Activated CD4-positive, alpha-beta memory T cell treated with anti-CD3 and anti-CD28 coated beads, Interleukin-2, amount 10 ng/mL, durations not matched to agents 7 days and 5 days (primary cell): ENCODE data around the gene RBPJ. TPM values are rescaled to one million over a fixed set of nuclear protein-coding genes. Genes with fewer than 3 reads are reported as not detected.

Source experiments
- CTCF ChIA-PET: fragments of 350-600 bp; sonication (Branson Sonifier 250); formaldehyde crosslinking; loops from one replicate; lab custom pipeline; 2021; ENCODE audit warnings: antibody characterized with exemption, inconsistent platforms; lab: Charles Lee
- POLR2A ChIA-PET: fragments of 350-600 bp; sonication (Branson Sonifier 250); formaldehyde crosslinking; loops from one replicate; lab custom pipeline; 2021; ENCODE audit warnings: antibody characterized with exemption; lab: Charles Lee
- DNase-seq: peaks from one replicate; pipeline ENCODE4 v3.0.0-alpha.2; 2020
- H3K27ac Mint-ChIP-seq: one replicate; pipeline ENCODE4 v1.8.0; 2021; ENCODE audit warnings: mild to moderate bottlenecking, mixed read lengths
- H3K27me3 Mint-ChIP-seq: one replicate; pipeline ENCODE4 v1.8.0; 2021; ENCODE audit warnings: mixed read lengths
- H3K36me3 Mint-ChIP-seq: one replicate; pipeline ENCODE4 v1.8.0; 2021; ENCODE audit warnings: low read depth, mixed read lengths
- H3K4me1 Mint-ChIP-seq: one replicate; pipeline ENCODE4 v1.8.0; 2021; ENCODE audit warnings: mixed read lengths
- H3K4me3 Mint-ChIP-seq: one replicate; pipeline ENCODE4 v1.8.0; 2021; ENCODE audit warnings: mild to moderate bottlenecking, mixed read lengths
- H3K9me3 Mint-ChIP-seq: one replicate; pipeline ENCODE4 v1.8.0; 2021; ENCODE audit warnings: mixed read lengths
- total RNA-seq, 2 experiments: library from RNA; stranded (reverse); gene quantifications; one replicate each; pipeline ENCODE4 v1.2.3, GENCODE V29; 2021

RBPJ gene
- total RNA-seq, 2 experiments from 2014 or later: 137 to 144 TPM

DNA sequence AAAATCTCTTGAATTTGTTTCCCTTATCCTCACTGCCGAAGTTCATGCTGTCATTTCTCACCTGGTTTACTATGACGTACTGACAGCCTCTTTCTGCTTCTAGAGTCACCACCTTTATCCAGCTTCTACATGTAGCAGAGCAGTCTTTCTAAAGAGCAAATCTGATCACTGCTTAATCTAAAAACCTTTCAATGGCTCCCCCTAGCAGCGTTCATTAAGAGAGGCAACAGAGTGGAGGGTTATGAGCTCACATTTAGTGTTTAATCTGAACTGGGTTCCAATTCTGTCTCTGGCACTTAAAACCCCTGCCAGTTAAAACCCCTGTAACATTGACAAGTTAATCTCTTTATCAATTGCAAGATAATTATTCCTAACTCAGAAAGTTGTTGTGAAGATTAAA is 4.4 kb downstream of the RBPJ start:
- CTCF ChIA-PET: interaction anchor here (0.7 to 9.8 kb wide), 35 partner anchors 11 to 483 kb away, joined by 3 to 224 read pairs (median 4); partner anchors contain the start of gene SMIM20
- H3K27me3 Mint-ChIP-seq: no peaks in the 10 kb centered on the region
- H3K4me1 Mint-ChIP-seq: peaks cover 51% of the 10 kb centered on the region
- H3K27ac Mint-ChIP-seq: peak overlapping the region; percentile 65
- DNase-seq: peak; percentile 28
- POLR2A ChIA-PET: interaction anchor here (0.6 to 1.3 kb wide), 7 partner anchors 171 to 266 kb away, joined by 3 to 14 read pairs (median 4); no protein-coding TSS in a partner anchor
- H3K9me3 Mint-ChIP-seq: no peaks in the 10 kb centered on the region
- peaks cover 11% of the 10 kb centered on the region for H3K36me3 Mint-ChIP-seq
- H3K4me3 Mint-ChIP-seq: peak overlapping the region; percentile 52

DNA sequence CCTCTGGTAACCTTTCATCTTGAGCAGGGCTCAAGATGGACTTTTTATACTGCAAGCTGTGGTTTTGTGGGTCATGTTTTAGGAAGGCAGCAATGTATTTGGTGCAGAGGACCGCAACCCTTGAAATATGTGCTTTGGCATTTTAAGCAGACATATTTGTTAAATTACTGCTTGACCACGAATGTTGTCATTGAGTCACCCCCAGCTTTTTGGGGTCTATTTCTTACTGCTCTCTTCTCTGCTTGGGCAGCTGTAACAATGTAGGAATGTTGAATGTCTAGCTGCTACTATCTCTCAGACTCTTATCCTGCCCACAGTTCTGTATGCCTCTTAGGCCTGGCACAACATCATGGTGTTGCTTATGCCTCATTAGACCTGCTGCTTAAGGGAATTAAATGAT is 6.0 kb downstream of the RBPJ start:
- Mint-ChIP-seq H3K27me3 (no peaks in the 10 kb centered on the region), H3K4me1 (peaks cover 67% of the 10 kb centered on the region), H3K36me3 (peaks cover 11% of the 10 kb centered on the region), H3K9me3 (no peaks in the 10 kb centered on the region), H3K27ac (peak overlapping the region; percentile 11), H3K4me3 (no peak overlapping the region)
- POLR2A ChIA-PET: interaction anchor here (1.0 to 2.8 kb wide), 3 partner anchors 8 to 268 kb away, joined by 4 to 11 read pairs (median 4); no protein-coding TSS in a partner anchor
- no peak for DNase-seq
- CTCF ChIA-PET: interaction anchor here (0.7 to 9.8 kb wide), 8 partner anchors 53 to 339 kb away, joined by 3 to 224 read pairs (median 5); no protein-coding TSS in a partner anchor

DNA sequence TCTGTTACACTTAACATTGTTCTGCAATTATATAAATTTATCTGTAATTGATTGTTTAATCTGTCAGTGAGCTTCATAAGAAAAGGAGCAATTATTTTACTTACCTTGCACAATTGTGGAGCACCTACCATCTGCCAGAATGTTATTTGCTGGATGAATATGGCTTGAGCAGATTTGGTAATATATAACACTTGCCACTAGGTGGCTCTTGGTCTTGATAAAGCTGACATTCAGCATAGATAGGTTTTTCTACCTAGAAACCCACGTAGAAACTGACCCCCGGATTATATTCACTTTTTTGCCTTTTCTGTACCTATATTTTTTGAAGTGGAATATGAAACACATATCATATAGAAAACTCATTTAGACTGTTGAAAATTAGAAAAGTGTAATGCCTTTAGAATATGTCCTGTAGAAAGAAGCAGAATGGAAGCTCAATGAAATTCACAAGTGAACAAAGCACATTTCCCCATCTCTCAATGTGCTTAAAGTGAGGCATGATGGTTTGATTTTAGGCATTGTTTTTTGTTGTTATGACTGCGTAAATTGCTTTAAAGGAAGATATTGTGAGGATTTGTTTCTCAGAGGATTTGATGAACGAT is 9.5 kb downstream of the RBPJ start:
- H3K27ac Mint-ChIP-seq: no peak overlapping the region
- H3K9me3 Mint-ChIP-seq: no peaks in the 10 kb centered on the region
- POLR2A ChIA-PET: interaction anchor here (0.9 to 1.5 kb wide), 7 partner anchors 10 to 530 kb away, joined by 3 to 5 read pairs (median 3); no protein-coding TSS in a partner anchor
- H3K27me3 Mint-ChIP-seq: no peaks in the 10 kb centered on the region
- CTCF ChIA-PET: interaction anchor here (0.5 to 9.8 kb wide), 36 partner anchors 11 to 844 kb away, joined by 3 to 224 read pairs (median 4); no protein-coding TSS in a partner anchor
- no peak for DNase-seq
- H3K36me3 Mint-ChIP-seq: no peaks in the 10 kb centered on the region
- H3K4me3 Mint-ChIP-seq: no peak overlapping the region
- peaks cover 56% of the 10 kb centered on the region for H3K4me1 Mint-ChIP-seq

DNA sequence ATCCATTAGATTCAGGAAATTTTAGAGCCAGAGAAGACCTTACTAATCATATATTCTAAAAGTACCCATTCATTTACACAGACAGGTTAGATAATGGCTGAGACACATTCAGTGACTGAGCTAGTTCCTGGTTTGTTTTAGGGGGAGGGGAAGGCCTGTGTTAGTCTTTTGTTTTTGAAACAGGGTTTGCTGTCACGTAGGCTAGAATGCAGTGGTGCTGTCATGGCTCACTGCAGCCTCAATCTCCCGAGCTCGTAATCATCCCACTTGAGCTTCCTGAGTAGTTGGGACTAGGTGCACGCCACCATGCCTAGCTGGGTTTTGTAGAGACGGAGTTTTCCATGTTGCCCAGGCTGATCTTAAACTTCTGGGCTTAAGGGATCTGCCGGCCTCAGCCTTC is 10.1 kb downstream of the RBPJ start:
- H3K36me3 Mint-ChIP-seq: peaks cover 3% of the 10 kb centered on the region

DNA sequence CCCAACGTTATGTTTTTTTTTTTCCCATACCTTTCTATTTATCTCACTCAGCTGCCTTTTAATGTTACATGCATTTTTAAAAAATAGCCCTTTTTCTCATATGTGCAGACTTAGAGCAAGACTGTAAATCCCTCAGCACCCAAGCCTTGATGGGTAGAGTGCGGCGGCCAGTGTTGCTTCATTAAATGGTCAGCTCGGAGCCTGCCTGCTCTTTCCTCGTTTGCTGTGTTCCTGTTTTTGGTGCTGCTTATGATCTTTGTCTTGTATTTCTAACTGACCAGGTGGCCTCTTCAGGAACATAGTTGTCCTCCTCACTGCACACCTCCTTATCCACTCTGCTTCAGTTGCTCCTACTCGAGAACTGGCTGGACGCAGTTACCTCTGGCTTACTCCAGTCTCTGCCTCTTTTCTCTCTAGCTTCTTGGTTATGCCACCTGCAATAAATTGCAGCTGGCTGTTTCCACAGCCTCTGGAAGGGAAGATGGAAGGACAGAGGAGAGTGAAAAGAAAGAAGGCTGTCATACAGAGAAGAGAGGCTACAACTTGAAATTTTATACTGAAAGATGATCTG is 10.7 kb downstream of the RBPJ start:
- peaks cover 5% of the 10 kb centered on the region for H3K36me3 Mint-ChIP-seq
- DNase-seq: no peak
- no peak overlapping the region for H3K4me3 Mint-ChIP-seq
- no peaks in the 10 kb centered on the region for H3K27me3 Mint-ChIP-seq
- no peaks in the 10 kb centered on the region for H3K9me3 Mint-ChIP-seq
- POLR2A ChIA-PET: interaction anchor here (2.1 kb wide), 1 partner anchor 12 kb away, joined by 6 read pairs; no protein-coding TSS in a partner anchor
- peak overlapping the region; percentile 38 for H3K27ac Mint-ChIP-seq
- peaks cover 60% of the 10 kb centered on the region for H3K4me1 Mint-ChIP-seq
- CTCF ChIA-PET: interaction anchor here (1.0 to 9.8 kb wide), 23 partner anchors 9 to 344 kb away, joined by 3 to 224 read pairs (median 9); no protein-coding TSS in a partner anchor

More for the DNA sequence above, 10.1 kb downstream of the RBPJ start:
- ChIA-PET CTCF (interaction anchor here (0.8 to 9.8 kb wide), 27 partner anchors 11 to 387 kb away, joined by 3 to 224 read pairs (median 5); no protein-coding TSS in a partner anchor), POLR2A (interaction anchor here (0.9 to 1.5 kb wide), 2 partner anchors 42 to 256 kb away, joined by 3 to 5 read pairs; no protein-coding TSS in a partner anchor)
- peak overlapping the region; percentile 38 for H3K27ac Mint-ChIP-seq
- H3K4me1 Mint-ChIP-seq: peaks cover 56% of the 10 kb centered on the region
- DNase-seq: no peak
- H3K9me3 Mint-ChIP-seq: no peaks in the 10 kb centered on the region
- no peaks in the 10 kb centered on the region for H3K27me3 Mint-ChIP-seq
- H3K4me3 Mint-ChIP-seq: no peak overlapping the region

DNA sequence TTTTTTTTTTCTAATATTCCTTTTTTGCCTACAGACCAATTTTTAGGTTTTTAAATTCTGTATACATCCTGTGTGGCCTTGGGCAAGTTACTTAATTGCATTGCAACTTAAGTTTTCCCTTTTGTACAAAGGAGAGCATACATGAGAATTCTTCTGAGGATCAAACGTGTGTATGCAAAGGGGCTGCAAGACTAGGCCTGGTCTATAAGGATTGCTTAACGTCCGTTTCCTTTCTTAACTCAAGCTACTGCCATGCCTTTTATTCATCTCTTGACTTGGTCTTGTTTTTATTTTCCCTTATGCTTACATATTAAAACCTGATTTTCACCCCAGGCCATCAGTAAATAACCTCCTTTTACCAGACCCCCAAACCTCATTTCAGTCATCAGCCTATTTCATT is 13.6 kb downstream of the RBPJ start:
- H3K27ac Mint-ChIP-seq: no peak overlapping the region
- ChIA-PET CTCF (interaction anchor here (1.5 kb wide), 1 partner anchor 11 kb away, joined by 3 read pairs; no protein-coding TSS in a partner anchor), POLR2A (no interaction called here)
- H3K4me1 Mint-ChIP-seq: peaks cover 50% of the 10 kb centered on the region
- no peaks in the 10 kb centered on the region for H3K9me3 Mint-ChIP-seq
- H3K36me3 Mint-ChIP-seq: peaks cover 10% of the 10 kb centered on the region
- H3K27me3 Mint-ChIP-seq: no peaks in the 10 kb centered on the region
- H3K4me3 Mint-ChIP-seq: no peak overlapping the region
- no peak for DNase-seq

DNA sequence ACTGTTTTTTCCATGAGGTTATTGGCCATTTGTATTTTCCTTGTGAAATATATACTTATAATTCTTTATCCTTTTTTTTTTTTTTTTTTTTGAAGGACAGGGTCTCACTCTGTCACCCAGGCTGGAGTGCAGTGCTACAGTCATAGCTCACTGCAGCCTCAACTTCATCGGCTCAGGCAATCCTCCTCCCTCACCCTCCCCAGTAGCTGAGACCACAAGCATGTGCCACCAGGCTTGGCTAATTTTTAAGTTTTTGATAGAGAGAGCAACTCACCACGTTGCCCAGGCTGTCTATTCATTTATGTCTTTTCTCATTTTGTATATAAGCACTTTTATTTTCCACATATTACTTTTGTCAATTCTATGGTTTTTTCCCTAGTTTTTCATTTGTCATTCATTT is 16.8 kb downstream of the RBPJ start:
- Mint-ChIP-seq H3K4me1 (peaks cover 57% of the 10 kb centered on the region), H3K27ac (no peak overlapping the region), H3K27me3 (no peaks in the 10 kb centered on the region), H3K9me3 (no peaks in the 10 kb centered on the region), H3K36me3 (peaks cover 12% of the 10 kb centered on the region), H3K4me3 (no peak overlapping the region)
- CTCF ChIA-PET: interaction anchor here (0.7 kb wide), 1 partner anchor 511 kb away, joined by 4 read pairs; no protein-coding TSS in a partner anchor
- no peak for DNase-seq
- POLR2A ChIA-PET: no interaction called here

DNA sequence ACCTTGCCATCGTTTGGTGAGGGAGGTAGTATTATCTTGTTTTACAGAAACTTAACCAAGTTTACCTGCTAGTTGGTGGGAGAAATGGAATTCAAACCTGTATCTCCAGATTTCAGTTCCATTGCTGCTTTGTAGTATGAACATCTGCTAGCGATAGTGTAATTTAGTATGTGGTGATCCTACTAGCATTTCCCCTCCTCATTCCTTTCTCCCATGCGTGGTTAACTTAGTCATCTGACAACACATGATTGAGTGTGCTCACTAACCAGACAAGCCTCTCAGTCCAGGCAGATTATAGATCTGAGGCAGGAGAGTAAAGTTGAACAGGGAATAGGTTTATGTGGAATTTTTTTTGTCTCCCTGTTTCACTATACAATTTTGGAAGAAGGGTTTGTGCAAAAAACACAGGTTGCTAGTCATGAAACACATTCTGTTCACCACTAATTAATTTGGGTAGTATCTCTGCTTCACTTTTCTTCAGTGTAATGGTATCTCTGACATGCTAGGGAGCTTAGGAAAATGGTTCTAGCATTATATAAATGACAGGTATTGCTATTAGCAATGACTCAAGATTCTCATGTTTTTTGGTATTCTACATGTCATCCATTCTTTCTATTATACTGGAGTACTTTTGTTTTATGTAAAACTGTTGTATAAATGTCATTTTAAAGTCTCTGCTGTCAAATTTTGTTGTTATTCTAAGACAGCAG is 21.7 kb downstream of the RBPJ start:
- no peaks in the 10 kb centered on the region for H3K9me3 Mint-ChIP-seq
- peaks cover 62% of the 10 kb centered on the region for H3K4me1 Mint-ChIP-seq
- H3K27ac Mint-ChIP-seq: no peak overlapping the region
- no peaks in the 10 kb centered on the region for H3K27me3 Mint-ChIP-seq
- DNase-seq: no peak
- no peak overlapping the region for H3K4me3 Mint-ChIP-seq
- ChIA-PET POLR2A (no interaction called here), CTCF (interaction anchor here (4.4 kb wide), 1 partner anchor 11 kb away, joined by 32 read pairs; no protein-coding TSS in a partner anchor)
- H3K36me3 Mint-ChIP-seq: peaks cover 16% of the 10 kb centered on the region

DNA sequence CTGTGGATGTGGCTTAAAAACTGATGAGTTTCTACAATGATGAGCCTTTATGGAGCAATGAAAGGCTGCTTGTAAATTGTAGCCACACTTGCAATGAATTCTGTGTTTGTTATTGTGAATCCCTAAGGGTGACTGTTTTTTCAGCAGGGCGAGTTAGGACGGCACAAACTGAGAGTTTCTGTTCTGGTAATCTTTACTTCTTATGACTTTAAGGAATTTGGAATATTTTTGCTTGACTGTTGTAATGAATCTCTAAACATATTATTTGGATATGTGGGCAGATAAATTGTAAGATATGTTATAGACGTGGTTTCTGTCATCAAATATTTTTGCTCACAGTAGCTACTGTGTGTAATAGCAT is 22.2 kb downstream of the RBPJ start:
- H3K27ac Mint-ChIP-seq: no peak overlapping the region
- H3K36me3 Mint-ChIP-seq: peaks cover 13% of the 10 kb centered on the region
- H3K27me3 Mint-ChIP-seq: no peaks in the 10 kb centered on the region
- ChIA-PET POLR2A (no interaction called here), CTCF (interaction anchor here (4.4 kb wide), 1 partner anchor 12 kb away, joined by 32 read pairs; no protein-coding TSS in a partner anchor)
- H3K4me1 Mint-ChIP-seq: peaks cover 59% of the 10 kb centered on the region
- no peak overlapping the region for H3K4me3 Mint-ChIP-seq
- no peaks in the 10 kb centered on the region for H3K9me3 Mint-ChIP-seq
- no peak for DNase-seq

DNA sequence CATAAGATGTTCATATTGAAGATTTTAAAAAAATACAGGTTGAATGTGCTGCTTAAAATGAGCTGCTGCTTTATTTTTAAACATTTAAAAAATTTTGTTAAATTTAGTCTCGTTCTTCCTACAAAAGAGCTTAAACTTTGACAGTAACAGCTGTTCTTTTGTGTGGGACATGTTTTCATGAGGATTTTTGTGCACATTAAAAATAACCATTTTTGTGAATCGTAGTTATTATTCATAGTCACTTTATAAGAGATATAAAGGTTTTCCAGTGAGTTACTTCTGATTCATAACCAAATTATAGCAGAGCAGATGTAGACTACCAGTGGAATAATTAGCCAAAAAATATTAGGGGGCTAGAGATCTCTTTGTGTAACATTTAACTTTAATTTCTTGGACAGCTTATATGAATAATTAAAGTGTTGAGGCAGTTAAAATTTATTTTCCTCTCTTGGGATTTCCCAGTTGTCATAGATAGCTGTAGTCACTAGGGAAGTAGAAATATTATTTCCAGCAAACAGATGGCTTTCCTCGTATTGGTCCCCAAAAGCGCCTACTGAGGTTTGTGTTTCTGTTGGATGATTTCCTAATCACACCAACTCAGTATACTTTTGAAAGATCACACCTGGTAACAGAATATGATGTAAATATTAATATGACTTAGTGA is 24.2 kb downstream of the RBPJ start:
- Mint-ChIP-seq H3K4me3 (no peak overlapping the region), H3K27ac (no peak overlapping the region)

DNA sequence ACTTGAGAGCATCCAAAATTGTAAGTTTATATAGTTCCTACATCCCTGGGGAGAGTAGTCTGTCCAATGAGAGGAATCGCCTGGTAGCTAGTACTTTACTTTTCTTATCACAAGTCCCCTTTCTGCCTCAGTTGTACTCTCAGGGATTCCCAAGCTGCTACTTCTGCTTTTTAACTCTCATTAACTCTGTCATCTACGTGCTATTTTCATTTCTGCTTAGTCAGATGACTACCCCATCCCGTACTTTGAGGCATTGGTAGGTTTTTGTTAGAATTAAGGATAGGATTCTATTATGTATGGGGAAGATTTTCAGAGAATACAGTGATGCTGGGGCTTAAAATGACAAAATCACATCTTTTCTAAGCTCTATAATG is 24.7 kb downstream of the RBPJ start:
- Mint-ChIP-seq H3K27me3 (no peaks in the 10 kb centered on the region), H3K9me3 (no peaks in the 10 kb centered on the region), H3K27ac (no peak overlapping the region), H3K36me3 (peaks cover 13% of the 10 kb centered on the region), H3K4me1 (peaks cover 64% of the 10 kb centered on the region), H3K4me3 (no peak overlapping the region)
- no peak for DNase-seq
- ChIA-PET CTCF (interaction anchor here (0.8 to 1.9 kb wide), 2 partner anchors 12 to 15 kb away, joined by 3 to 9 read pairs; no protein-coding TSS in a partner anchor), POLR2A (interaction anchor here (1.3 to 1.4 kb wide), 3 partner anchors 12 to 269 kb away, joined by 3 to 4 read pairs (median 4); no protein-coding TSS in a partner anchor)

More for the DNA sequence above, 24.2 kb downstream of the RBPJ start:
- ChIA-PET CTCF (interaction anchor here (1.0 to 1.9 kb wide), 2 partner anchors 9 to 14 kb away, joined by 5 to 9 read pairs; no protein-coding TSS in a partner anchor), POLR2A (interaction anchor here (1.4 kb wide), 2 partner anchors 24 to 269 kb away, joined by 4 read pairs; no protein-coding TSS in a partner anchor)
- Mint-ChIP-seq H3K27me3 (no peaks in the 10 kb centered on the region), H3K4me1 (peaks cover 64% of the 10 kb centered on the region), H3K9me3 (no peaks in the 10 kb centered on the region), H3K36me3 (peaks cover 15% of the 10 kb centered on the region)
- DNase-seq: no peak

DNA sequence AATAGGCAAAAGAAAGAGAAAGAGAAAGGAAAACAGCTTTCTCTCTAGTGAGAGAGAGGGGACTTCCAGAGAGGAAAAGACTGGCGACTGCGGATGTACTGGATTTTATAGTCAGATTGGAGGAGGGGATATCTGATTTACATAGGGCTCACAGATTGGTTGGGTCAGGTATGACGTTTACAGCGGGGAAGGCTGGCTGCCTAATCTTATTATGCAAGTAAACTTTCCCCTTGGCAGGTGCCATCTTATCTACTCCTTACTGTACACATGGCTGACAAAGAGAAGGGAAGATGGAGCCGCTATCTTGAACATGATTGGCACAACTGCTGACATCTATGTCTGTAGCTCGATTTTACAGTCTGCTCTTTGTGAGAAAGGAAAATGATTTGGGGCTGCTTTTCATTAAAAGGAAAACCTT is 25.4 kb downstream of the RBPJ start:
- no peak for DNase-seq
- POLR2A ChIA-PET: interaction anchor here (1.3 to 1.4 kb wide), 2 partner anchors 11 to 23 kb away, joined by 3 to 4 read pairs; no protein-coding TSS in a partner anchor
- Mint-ChIP-seq H3K9me3 (no peaks in the 10 kb centered on the region), H3K27ac (no peak overlapping the region), H3K27me3 (no peaks in the 10 kb centered on the region), H3K4me3 (peak overlapping the region; percentile 2), H3K4me1 (peaks cover 63% of the 10 kb centered on the region), H3K36me3 (peaks cover 13% of the 10 kb centered on the region)
- CTCF ChIA-PET: interaction anchor here (0.8 to 1.9 kb wide), 2 partner anchors 12 to 16 kb away, joined by 3 to 9 read pairs; no protein-coding TSS in a partner anchor
